HepG2 (cell line): Measurements from ENCODE around the gene SETD5.

Experiments
- CBX2 ChIP-seq, 2 experiments: fragments of 200-600 bp in 1 of 2; sonication (generic); formaldehyde crosslinking in 1 of 2; IDR thresholded peaks; 2 replicates each; pipeline versions ENCODE4 v1.7.0 to v1.8.1; 2018 to 2022; ENCODE audit warnings: low read depth in 2 of 2, low read length in 1 of 2, mild to moderate bottlenecking in 1 of 2, missing genetic modification reagents in 1 of 2
- CTCF ChIP-seq: sonication (generic); formaldehyde crosslinking; IDR thresholded peaks from 2 replicates; pipeline ENCODE4 v1.5.0; 2020; ENCODE audit warnings: mild to moderate bottlenecking, missing genetic modification reagents, moderate library complexity
- DPF2 ChIP-seq: sonication (generic); formaldehyde crosslinking; IDR thresholded peaks from 2 replicates; pipeline ENCODE4 v1.4.0; 2020; ENCODE audit warnings: mild to moderate bottlenecking, low read depth, missing genetic modification reagents, borderline replicate concordance
- EZH2 ChIP-seq: conservative IDR thresholded peaks from 2 replicates; pipeline ENCODE4 v1.6.1; 2012; ENCODE audit warnings: mild to moderate bottlenecking, low read depth, low read length, moderate library complexity
- NFE2 ChIP-seq: sonication (generic); formaldehyde crosslinking; IDR thresholded peaks from 2 replicates; pipeline ENCODE4 v1.4.0; 2020; ENCODE audit warnings: missing genetic modification reagents
- POLR2AphosphoS5 ChIP-seq: IDR thresholded peaks from 2 replicates; pipeline ENCODE4 v1.6.1; 2012; ENCODE audit warnings: low read depth, low read length
- RELA ChIP-seq: sonication (generic); formaldehyde crosslinking; IDR thresholded peaks from 2 replicates; pipeline ENCODE4 v1.4.0; 2020; ENCODE audit warnings: missing genetic modification reagents
- SETDB1 ChIP-seq: sonication (generic); formaldehyde crosslinking; IDR thresholded peaks from 2 replicates; pipeline ENCODE4 v1.5.1; 2020; ENCODE audit warnings: missing genetic modification reagents, mild to moderate bottlenecking, borderline replicate concordance
- ZC3H13 ChIP-seq: sonication (generic); formaldehyde crosslinking; IDR thresholded peaks from 2 replicates; pipeline ENCODE4 v1.8.1; 2023; ENCODE audit warnings: mild to moderate bottlenecking, missing genetic modification reagents, moderate library complexity
- ZNF644 ChIP-seq: IDR thresholded peaks from 2 replicates; pipeline ENCODE4 v1.6.1; 2016; ENCODE audit warnings: low read depth
- ZNF816 ChIP-seq: sonication (generic); formaldehyde crosslinking; IDR thresholded peaks from 2 replicates; pipeline ENCODE4 v1.8.0; 2022; ENCODE audit warnings: missing genetic modification reagents, mild to moderate bottlenecking, borderline replicate concordance

GRCh38 chr3:9402410-9403228 lies 5.2 kb downstream of the SETD5 start:
- TF ChIP-seq ZNF644 (CRISPR knock-in tag) (peak; percentile 74; the same call in 1 of the 2 replicates), EZH2 (no peak), DPF2 (CRISPR knock-in tag) (0 out of 2 replicates have a peak, but pooled peaks have one; percentile 41), NFE2 (CRISPR knock-in tag) (no peak), ZC3H13 (CRISPR knock-in tag) (no peak), POLR2AphosphoS5 (no peak), ZNF816 (no peak), CBX2 (IDR thresholded peaks at IDR 0.05; ENCODE audit: low read depth, low read length) (no peak), CBX2 (CRISPR knock-in tag; IDR thresholded peaks at IDR 0.05; ENCODE audit: low read depth) (no peak), SETDB1 (CRISPR knock-in tag) (no peak), CTCF (no peak), RELA (CRISPR knock-in tag) (no peak)
